GM12873 (cell line): ENCODE data around the gene ID3.

Experiments used
- TF ChIP-seq, protein P1 (sequence below): IDR thresholded peaks from 2 replicates; pipeline ENCODE4 v1.5.1; 2012; ENCODE audit warnings: low read depth, mild to moderate bottlenecking, moderate library complexity, low read length, control low read depth; ENCODE audit not compliant: insufficient read depth; ENCODE audit errors: missing control alignments

ID3 gene

DNA sequence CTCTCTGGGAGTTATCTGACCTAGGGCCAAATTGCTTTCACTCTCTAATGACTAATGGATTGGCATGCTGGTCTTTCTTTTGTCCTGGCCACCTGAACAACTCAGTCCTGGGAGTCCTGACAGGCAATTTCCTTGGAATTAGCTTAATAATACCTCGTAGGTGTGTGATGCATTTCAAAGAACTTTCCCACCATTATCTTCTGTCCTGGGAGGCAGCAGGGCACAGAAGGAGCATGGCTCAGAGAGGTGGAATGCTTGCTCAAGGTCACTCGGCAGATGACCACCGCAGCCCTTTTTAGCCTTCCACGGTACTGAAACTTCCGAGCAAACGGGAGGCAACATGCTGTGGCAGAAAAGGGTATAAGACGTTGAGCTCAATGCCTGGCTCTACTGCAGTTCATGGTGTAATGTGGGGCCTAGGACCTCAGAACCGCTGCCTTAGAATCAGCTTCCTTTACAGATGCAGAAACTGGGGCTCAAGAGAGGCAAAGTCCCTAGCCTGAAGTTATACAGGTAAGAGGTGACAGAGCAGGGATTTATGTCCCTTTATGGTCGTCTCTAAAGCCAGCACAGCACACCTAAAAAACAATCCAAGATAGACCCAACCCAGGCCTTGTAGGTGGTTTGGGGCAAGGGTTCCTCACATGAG is 3.2 kb downstream of the ID3 start:
- TF ChIP-seq, protein P1, sequence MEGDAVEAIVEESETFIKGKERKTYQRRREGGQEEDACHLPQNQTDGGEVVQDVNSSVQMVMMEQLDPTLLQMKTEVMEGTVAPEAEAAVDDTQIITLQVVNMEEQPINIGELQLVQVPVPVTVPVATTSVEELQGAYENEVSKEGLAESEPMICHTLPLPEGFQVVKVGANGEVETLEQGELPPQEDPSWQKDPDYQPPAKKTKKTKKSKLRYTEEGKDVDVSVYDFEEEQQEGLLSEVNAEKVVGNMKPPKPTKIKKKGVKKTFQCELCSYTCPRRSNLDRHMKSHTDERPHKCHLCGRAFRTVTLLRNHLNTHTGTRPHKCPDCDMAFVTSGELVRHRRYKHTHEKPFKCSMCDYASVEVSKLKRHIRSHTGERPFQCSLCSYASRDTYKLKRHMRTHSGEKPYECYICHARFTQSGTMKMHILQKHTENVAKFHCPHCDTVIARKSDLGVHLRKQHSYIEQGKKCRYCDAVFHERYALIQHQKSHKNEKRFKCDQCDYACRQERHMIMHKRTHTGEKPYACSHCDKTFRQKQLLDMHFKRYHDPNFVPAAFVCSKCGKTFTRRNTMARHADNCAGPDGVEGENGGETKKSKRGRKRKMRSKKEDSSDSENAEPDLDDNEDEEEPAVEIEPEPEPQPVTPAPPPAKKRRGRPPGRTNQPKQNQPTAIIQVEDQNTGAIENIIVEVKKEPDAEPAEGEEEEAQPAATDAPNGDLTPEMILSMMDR, result no peak

DNA sequence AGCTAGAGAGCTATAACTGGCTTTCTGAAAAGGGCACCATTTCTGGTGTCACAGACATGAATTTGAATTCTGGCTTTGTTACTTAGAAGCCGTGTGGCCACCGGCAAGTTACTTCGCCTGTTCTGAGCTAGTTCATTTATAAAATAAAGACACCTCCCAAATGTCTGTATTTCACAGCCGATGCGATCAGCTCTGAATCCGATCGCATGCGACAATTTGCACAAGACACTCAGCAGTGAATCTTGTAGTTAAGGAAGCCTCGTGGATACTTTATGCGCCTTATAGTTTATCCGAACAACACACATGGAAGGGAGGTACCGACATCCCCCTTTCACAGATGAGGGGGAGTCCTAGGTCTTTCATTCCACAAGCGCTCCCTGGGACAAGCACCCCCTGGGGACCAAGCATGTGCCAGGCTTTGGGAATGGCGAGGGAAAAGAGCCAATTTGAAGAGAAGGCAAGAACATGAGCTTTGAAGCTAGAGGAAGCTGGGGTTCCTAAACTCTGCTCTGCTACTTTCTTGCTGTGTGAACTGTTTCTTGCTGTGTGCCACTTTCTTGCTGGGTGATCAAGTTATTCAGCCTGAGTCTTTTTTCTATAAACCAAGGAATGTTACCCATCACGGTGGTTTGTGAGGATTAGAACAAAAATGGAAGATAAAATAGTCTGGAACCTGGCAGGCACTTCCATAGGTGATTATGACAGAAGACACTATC is 3.9 kb downstream of the ID3 start:
- TF ChIP-seq, protein P1, result no peak

DNA sequence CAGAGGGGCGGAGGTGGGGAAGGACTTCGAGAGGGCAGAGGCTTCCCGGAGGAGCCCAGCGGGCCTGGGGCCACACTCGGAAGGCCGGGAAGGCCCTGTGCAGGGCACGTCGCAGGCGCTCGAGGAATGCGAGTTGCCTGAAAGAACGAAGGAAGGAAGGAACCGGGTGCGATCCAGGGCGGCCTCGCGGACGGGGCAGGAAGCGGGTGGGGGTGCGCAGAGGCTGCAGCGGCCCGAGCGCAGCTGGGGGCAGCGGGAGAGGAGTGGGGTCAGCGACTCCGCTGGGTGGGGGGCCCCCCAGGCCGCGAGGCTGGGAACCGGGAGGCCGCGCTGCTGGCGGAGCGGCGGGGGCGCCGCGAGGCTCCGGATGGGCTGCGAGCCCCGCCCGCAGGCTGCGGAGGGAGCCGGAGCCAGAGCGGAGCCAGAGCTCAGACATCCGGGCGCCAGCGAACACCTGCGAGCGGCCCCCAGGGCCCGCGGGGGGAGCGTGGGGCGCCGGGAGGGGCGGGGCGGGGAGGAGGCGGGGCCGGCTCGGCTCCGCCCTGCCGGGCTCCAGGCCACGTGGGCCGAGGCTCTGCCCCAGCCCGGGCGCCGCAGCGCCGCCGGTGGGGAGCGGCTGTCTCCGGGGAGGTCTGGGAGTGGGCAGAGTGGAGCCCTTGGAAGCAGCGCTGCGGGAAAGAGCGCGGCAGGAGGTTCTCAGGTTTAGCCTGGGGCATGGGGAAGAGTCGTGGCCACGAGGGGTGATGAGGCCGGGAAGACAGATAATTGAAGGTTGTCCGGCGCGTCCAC is 4.6 kb downstream of the ID3 start:
- TF ChIP-seq, protein P1, result peak; percentile 48

DNA sequence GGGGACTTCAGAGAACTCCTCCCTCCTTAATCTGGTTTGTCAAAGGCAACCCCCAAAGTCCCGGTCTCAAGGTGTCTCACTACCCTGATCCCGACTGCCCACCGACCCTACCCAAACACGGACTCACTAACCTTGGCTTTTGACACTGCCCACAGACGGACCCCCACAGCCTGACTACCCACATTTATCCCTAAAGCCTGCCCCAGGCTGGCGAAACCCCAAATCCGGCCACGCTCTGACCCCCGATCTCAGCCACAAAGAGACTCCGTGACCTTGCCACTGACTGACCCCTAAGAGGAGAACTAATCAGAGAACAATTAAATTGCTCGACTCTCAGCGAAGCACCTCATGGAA is 5.2 kb downstream of the ID3 start:
- TF ChIP-seq, protein P1, result no peak

DNA sequence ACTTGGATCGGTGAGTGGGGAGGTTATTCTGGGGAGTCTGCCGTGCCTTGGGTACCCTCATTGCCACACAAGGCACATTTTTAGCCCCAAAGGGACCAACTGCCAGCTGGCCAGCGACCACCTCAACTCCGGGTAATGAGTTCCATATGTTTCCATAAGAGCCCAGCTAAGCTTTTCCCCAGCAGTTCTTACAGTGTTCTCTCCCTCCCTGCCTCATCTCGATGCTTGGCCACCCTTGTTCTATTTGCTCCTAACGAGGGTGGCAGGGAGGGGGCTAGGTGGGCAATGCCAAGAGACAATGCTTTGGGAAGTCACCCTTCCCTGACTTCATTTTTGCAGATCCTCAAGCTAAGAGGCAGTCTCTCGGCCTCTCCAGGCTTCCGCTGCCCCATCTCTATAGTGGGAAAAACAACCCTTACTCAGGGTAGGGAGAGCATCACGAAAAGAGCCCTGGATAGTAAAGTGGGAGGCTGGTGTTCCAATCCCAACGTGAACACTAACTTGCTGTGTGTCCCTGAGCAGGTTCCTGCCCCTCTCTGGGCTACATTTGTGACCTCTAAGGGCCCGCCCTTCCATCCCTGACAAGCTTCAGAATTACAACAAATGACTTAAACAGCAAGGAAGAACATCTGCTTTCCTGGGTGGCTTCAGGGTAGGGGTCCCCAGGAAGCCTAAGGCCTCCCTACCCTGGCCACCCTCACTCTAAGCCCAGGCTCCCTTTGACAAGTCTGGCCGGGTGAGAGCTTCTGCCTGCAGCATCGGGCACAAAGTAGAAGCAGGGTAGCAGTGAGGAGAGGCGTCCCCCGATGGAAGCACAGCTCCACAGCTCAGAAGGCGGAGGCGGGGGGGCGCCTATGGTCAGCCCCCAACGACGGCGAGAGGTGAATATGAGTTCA is 5.8 kb downstream of the ID3 start:
- TF ChIP-seq, protein P1, result no peak

DNA sequence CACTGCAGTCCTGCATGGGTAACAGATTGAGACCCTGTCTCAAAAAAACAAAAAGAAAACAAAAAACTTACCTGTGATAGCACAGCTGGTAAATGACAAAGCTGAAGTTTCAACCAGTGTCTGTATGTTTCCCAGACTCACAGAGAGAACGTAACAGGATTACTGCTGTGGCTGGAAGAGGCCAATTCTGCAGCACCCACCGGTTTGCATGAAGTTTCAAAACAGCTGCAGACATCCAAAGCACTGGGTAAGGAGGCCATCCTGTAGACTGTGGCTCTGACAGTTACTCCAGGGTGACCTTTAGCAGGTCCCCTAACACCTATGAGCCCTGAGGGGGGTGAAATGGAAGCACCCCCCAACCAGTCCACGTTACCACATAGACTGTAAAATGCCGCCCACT is 7.5 kb downstream of the ID3 start:
- TF ChIP-seq, protein P1, result no peak

DNA sequence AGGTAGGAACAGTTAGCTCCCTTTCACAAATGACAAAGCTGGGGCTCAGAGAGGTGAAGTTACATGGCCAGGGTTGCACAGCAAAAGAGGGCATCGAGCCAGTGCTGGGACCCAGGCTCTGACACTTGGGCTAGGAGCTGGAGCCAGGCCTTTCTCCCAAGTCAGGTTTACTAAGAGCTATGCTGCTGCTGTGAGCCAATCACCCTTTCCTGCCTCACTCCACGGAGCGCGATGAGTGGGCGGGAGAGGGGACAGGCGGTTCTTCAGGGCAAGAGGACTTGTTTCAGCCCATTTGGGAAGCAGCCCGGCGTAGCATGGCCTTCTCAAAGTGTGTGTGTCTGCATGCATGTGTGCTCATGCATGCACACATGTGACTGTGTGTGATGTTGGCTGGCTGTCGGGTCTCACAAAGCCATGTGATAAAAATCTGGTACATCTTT is 10.6 kb downstream of the ID3 start:
- TF ChIP-seq, protein P1, result no peak
